NCI-H446 (cell line): Measurements from ENCODE around the gene HSD17B1.
"Not testable (repeated sequence)": the region's sequence is repeated elsewhere in the genome, so short reads cannot be mapped to it uniquely, and the experiment has no call there.

ENCODE experiments used
- DNase-seq, 2 experiments: peaks; one replicate each; lab custom pipeline; 2025; lab: John Stamatoyannopoulos, UW

HSD17B1 gene

DNA sequence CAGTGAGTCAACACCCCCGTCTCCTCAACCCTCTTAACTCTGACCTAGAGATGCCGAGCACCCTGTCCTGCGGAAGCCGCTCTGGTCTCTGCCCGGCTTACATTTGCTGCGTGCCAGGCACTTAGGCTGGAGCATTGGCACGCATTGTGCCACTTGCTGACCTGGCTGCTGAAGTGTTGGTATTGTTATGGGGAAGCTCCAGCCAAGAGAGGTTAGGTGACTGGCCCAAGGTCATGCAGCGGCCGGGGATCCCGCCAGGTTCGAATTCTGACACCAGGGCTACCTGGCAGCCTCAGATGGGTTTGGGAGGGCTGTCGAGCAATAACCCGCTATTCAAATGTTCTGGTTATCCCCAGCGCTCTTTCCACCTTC is 5.0 kb upstream of the HSD17B1 start:
- DNase-seq: no peak

DNA sequence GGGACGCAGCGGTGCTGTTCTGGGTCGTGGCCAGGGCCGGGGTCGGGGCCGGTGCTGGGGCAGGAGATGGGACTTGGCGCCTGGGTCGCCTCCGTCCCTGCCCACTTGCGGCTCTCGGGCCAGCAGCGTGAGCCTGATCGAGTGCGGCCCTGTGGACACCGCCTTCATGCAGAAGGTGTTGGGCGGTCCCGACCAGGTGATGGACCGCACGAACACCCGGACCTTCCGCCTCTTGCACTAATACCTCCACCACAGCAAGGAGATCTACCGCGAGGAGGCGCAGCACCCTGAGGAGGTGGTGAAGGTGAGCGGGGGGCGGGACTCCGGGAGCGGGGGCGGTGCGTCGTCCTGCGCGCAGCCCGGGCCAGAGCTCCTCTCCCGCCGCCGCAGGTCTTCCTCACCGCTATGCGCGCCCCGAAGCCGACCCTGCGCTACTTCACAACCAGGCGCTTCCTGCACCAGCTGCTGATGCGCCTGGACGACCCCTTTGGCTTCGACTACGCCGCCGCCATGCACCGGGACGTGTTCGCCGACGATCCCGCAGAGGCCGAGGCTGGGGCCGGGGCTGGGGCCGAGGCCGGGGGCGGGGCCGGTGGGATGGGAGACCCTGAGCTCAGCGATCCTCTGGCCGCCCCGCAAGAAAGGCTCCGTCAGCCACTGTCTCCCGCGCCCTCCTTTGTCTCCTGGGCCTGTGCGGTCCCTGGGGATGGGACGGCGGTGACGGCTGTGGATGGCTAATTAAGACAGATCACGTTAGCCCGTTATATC is 4.5 kb upstream of the HSD17B1 start:
- no peak for DNase-seq

DNA sequence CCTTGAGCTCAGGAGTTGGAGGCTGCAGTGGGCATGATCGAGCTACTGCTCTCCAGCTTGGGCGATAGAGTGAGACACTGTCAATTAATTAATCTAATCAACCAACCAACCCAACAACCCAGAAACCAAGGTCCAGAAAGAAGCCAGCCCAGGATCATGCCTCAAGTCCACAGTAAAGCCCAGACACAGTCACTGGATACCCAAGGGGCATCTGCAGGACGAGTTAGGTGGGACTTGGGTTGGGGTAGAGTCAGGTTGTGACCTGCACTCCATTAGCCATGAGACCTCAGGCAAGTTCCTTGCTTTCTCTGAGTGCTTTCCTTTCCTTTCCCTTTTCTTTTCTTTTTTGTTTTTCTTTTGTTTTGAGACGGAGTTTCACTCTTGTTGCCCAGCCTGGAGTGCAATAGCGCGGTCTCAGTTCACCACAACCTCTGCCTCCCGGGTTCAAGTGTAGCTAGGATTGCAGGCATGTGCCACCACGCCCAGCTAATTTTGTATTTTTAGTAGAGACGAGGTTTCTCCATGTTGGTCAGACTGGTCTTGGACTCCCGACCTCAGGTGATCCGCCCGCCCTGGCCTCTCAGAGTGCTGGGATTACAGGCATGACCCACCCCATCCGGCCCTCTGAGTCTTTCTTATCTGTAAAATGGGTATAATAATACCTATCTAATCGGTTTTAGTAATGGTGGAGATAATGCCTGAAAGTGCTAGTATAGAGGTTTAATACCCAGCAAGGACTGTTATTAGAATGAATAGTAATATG is 3.5 kb upstream of the HSD17B1 start:
- DNase-seq: no peak

DNA sequence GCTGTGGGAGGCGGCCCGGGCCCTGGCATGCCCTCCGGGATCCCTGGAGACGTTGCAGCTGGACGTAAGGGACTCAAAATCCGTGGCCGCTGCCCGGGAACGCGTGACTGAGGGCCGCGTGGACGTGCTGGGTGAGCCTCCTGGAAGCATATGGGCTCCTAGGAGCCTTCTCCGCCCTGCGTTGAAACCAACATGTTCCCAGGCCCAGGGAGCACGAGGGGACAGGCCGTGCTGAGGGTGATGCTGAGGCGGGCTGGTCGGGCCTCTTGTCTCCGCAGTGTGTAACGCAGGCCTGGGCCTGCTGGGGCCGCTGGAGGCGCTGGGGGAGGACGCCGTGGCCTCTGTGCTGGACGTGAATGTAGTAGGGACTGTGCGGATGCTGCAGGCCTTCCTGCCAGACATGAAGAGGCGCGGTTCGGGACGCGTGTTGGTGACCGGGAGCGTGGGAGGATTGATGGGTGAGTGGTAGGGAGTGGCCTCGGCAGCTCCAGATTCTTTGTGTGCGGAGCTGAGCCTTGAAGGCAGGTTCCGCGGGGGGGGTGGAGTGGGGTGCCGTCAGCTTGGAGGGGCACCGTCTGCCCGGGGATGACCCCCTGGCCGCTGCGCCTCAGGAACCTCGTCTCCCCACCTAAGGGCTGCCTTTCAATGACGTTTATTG is 567 bp downstream of the HSD17B1 start:
- no peak for DNase-seq

DNA sequence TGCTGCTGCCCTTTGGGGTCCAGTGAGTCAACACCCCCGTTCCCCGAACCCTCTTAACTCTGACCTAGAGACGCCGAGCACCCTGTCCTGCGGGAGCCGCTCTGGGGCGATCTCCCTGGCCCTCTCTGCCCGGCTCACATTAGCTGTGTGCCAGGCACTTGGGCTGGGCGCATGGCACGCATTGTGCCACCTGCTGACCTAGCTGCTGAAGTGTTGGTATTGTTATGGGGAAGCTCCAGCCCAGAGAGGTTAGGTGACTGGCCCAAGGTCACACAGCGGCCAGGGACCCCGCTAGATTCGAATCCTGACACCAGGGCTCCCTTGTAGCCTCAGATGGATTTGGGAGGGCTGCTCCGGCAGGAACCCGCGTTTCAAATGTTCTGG is 1.1 kb downstream of the HSD17B1 start:
- no peak for DNase-seq

DNA sequence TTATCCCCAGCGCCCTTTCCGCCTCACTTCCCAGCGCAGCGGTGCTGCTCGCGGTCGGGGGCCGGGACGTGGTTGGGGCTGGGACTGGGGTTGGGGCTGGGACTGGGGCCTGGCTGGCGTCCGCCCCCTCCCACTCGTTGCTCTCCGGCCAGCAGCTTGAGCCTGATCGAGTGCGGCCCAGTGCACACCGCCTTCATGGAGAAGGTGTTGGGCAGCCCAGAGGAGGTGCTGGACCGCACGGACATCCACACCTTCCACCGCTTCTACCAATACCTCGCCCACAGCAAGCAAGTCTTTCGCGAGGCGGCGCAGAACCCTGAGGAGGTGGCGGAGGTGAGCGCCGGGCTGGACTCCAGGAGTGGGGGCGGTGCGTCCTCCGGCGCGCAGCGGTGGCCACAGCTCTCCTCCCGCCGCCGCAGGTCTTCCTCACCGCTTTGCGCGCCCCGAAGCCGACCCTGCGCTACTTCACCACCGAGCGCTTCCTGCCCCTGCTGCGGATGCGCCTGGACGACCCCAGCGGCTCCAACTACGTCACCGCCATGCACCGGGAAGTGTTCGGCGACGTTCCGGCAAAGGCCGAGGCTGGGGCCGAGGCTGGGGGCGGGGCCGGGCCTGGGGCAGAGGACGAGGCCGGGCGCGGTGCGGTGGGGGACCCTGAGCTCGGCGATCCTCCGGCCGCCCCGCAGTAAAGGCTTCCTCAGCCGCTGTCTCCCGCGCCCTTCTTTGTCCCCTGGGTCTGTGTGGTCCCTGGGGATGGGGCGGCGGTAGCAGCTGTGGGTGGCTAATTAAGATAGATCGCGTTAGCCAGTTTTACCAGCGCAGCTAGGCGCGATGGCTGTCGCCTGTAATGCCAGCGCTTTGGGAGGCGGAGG is 1.8 kb downstream of the HSD17B1 start:
- peak; percentile 11 to 78 for DNase-seq

DNA sequence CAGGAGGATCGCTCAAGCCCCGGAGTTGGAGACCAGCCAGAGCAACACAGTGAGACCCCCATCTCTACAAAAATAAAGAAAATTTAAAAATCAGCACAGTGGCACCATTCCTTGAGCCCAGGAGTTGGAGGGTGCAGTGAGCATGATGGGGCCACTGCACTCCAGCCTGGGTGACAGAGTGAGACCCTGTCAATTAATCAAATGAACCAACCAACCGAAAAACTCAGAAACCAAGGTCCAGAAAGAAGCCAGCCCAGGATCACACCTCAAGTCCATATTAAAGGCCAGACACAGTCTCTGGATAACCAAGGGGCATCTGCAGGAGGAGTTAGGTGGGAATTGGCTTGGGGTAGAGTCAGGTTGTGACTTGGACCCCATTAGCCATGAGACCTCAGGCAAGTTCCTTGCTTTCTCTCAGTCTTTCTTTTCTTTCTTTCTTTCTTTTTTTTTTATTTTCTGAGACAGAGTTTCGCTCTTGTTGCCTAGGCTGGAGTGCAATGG is 2.4 kb downstream of the HSD17B1 start:
- DNase-seq: no peak

DNA sequence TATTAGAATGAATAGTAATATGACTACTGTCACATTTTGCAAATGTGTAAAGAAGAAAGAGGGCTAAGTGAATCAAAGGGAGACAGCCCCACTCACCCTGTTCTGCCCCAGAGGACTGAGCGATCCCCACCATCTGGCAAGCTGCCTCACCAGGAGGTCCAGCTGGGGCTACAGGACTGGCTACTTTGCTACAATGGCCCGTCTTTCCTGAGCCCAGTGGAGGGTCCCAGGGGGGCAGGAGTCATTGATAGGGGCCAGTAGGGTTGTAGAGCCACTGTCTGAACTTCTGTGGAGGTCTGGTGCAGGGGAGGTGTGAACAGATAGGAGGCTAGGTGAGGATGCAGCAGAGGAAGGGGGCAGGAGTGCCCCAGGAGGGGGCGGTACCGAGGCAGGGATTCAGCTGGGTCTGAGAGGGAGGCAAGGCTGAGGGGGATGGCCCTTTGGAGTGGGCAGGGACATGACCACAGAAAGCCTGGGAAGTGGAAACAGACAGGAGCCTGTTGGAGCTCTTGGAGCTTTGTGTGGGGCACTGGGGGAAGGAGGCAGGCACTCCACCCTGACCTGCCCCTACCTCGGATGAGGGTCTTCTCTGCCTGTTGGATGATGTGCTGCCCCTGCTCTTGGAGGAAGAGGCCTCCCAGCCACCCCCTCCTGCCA is 3.4 kb downstream of the HSD17B1 start:
- not testable (repeated sequence) for DNase-seq

DNA sequence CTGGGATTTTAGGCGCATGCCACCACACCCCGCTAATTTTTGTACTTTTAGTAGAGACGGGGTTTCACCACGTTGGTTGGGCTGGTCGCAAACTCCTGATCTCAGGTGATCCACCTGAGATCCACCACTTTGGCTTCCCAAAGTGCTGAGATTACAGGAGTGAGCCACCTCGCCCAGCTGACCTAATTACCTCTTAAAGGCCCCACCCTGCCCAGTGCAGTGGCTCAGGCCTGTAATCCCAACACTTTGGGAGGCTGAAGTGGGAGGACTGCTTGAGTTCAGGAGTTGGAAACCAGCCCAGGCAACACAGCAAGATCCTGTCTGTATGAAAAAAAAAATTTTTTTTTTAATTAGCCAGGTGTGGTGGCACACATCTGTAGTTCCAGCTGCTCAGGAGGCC is 6.4 kb downstream of the HSD17B1 start:
- no peak for DNase-seq

DNA sequence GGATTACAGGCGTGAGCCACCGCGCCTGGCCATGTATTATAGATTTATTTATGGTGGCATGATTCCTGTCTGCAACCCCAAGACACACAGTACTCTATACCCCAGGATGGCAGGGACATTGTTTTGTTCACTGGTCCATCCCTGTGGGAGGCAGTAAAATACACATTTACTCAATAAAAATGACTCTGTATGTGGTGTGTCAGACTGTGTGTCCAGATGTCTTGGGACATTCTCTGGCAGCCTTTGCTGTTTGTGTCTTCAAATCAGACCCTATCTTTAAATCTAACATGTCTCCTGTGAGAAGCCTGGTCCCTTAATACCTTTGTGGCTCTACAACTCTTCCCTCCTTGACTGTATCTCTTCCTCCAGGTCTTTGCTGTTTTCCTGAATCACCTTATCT is 7.5 kb downstream of the HSD17B1 start:
- no peak for DNase-seq

DNA sequence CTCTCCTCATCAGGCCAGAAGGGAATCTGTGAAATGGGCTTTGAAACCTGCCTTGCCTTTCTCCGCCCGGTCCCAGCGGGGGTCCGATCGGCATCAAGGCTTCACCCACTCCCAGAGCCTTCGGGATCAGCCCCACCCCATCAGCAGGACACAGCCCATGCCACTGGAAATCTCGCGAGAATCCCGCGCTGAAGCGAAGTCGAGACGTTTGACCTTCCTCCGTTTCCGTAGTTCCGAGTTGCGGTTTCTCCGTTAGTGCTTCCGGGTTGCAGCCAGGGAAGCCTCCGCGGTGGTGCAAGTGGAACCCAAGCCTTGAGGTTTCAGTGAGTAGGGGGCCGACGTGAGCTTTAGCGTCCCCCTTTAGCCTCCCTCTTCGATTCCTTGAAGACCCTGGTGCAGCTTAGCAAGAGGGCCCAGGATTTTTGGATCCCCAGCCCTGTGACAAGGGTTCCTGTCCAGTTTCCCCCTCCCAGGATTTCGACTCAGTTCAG is 9.2 kb downstream of the HSD17B1 start, which contains the start of gene COASY:
Gene COASY (plus strand): TSS at position 252 of the 491 bp plus-strand sequence. CDS start 475 bp downstream, outside the sequence.
- peak; percentile 96 to 98 for DNase-seq

DNA sequence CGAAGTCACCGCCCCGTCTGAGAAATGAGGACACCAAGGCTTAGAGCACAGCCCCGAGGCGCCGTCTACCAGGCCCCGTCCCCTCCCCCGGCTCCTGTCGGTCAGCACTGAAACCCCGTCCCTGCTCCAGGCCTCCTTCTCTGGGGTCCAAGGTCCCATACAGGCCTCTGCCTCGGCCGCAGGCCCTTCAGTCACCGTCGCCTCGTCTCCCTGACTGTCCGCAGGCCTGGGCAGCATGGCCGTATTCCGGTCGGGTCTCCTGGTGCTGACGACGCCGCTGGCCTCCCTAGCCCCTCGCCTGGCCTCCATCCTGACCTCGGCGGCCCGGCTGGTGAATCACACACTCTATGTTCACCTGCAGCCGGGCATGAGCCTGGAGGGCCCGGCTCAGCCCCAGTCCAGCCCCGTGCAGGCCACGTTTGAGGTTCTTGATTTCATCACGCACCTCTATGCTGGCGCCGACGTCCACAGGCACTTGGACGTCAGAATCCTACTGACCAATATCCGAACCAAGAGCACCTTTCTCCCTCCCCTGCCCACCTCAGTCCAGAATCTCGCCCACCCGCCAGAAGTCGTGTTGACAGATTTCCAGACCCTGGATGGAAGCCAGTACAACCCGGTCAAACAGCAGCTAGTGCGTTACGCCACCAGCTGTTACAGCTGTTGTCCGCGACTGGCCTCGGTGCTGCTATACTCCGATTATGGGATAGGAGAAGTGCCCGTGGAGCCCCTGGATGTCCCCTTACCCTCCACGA is 9.8 kb downstream of the HSD17B1 start:
- DNase-seq: no peak

DNA sequence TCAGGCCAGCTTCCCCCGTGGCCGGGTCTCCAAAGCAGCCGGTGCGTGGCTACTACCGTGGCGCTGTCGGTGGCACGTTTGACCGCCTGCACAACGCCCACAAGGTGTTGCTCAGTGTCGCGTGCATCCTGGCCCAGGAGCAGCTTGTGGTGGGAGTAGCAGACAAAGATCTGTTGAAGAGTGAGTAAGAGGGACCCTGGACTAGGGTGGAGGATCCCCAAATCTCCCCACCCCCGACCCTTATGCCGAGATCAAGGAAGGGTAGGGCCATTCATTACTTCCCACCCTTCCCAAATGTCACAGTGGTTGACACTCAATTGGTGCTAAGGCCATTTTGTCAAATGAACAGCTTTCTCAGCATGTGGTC is 10.4 kb downstream of the HSD17B1 start:
- no peak for DNase-seq

DNA sequence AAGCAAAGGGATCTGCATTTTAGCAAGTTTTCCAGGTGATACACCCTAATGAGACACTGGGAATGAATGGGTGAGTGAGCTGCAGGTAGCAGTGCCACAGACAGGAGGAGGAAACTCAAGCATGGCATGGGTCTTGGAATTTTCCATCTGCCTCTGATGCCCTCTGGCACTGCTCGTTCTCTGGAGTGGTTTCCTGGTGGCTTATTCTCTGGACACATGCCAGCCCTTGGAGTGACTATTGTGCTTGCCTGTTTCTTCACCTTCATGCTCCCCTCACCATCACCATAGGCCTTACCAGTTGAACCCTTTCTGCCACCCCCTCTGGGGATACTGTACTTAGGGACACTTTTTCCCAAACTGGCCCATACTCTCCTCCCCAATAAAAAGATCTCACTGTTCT is 10.8 kb downstream of the HSD17B1 start:
- DNase-seq: peak in 1 of 2 experiments; percentile 14

DNA sequence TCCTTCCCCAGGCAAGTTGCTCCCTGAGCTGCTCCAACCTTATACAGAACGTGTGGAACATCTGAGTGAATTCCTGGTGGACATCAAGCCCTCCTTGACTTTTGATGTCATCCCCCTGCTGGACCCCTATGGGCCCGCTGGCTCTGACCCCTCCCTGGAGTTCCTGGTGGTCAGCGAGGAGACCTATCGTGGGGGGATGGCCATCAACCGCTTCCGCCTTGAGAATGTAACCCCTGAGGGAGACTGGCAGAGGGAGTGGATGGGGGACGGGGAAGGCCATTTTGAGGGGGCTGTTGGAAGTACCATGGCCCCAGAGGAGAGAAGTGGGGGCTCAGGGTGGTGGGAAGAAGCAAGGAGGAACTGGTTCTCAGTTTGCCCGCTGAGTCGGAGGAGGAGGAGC is 11.2 kb downstream of the HSD17B1 start:
- no peak for DNase-seq

DNA sequence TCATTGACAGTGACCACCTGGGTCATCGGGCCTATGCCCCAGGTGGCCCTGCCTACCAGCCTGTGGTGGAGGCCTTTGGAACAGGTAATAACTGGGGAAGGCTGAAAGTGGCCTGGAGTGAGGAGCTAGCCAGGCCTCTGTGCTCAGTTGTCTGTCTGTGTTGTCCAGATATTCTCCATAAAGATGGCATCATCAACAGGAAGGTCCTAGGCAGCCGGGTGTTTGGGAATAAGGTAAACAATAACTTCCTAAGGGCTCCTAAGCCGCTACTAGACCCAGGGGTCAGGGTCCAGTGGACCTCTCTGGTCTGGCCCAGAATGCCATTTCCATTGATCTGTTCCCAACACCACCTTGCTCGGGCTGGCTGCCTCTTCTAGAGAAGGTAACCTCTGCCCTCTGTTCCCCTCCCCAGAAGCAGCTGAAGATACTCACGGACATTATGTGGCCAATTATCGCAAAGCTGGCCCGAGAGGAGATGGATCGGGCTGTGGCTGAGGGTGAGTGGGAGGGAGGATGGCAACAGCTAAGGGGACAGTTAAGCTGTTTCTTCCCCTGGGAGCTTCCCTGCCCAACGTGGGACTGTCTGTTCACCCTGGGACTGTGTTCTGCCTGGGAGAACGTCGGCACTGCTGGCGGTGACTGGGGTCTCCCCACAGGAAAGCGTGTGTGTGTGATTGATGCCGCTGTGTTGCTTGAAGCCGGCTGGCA is 12.2 kb downstream of the HSD17B1 start:
- DNase-seq: no peak

DNA sequence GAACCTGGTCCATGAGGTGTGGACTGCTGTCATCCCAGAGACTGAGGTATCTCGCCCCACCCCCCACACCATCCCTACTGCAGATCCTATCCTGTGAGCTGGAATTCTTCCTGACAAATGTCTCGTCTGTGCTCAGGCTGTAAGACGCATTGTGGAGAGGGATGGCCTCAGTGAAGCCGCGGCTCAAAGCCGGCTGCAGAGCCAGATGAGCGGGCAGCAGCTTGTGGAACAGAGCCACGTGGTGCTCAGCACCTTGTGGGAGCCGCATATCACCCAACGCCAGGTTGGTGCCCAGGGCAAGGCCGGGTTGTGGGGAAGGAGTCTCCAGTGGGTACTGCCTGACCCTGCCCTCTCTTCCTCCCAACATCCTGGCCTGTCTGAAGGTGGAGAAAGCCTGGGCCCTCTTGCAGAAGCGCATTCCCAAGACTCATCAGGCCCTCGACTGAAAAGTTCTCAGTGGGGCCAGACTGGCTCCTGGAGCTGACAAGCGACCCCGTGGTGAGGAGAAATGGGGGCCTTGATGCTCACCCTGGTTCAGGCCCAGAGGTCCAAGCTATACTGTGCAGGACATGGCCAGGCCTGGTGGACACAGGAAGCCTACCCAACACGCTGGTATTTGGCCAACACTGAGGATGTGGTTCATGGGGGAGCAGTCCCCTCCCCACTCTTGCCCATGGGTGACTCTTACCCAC is 12.9 kb downstream of the HSD17B1 start:
- no peak for DNase-seq

DNA sequence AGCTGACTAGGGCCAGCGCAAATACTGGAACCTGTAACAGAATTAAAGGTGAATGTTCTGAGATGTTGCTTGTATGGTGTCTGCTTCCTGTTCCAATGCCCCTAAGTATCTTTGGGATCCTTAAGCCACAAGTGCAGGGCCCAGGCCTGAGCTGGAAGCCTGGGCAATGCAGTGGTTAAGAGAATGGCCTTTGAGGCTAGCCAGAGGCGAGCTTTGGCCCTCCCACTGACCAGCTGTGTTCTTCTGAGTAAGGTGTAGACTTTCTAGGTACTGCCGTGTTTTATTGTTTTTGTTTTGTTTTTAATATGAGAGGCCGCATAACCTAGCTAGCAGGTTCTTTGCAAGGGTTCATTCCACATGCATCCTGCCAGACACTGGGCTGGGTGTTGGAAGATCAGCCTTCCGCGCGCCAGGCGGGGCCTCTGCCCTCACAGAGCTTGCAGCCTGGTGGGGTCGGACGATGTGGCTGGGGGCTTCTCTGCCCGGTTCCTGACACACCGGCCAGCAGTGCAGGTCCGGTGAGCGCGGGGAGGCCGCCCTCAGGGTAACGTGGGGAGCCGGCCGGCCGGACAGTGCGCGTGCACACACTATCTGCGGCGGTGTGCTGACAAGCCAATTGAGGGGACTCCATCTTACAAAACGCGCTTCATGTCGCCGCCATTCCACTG is 13.6 kb downstream of the HSD17B1 start:
- no peak for DNase-seq
